NB4 (cell line): ENCODE data around the gene RPS6KA2.

Experiments used
- CTCF ChIP-seq: IDR thresholded peaks from one replicate; pipeline ENCODE4 v1.5.1; 2012; ENCODE audit warnings: low read depth, low read length
- MAX ChIP-seq: IDR thresholded peaks from 2 replicates; pipeline ENCODE4 v1.6.1; 2011; ENCODE audit warnings: low read depth, low read length
- POLR2A ChIP-seq: IDR thresholded peaks from 2 replicates; pipeline ENCODE4 v1.6.1; 2011; ENCODE audit warnings: mild to moderate bottlenecking; ENCODE audit not compliant: insufficient read length; ENCODE audit errors: extremely low read depth

GRCh38 chr6:166472636-166473035 lies 154.4 kb downstream of the RPS6KA2 start:
- no peak for TF ChIP-seq POLR2A
- TF ChIP-seq CTCF, result no peak
- TF ChIP-seq MAX, result no peak
